Lung (tissue), 12 donors: ENCODE data around the gene DUOX1. TPM values are rescaled to one million over a fixed set of nuclear protein-coding genes. Genes with fewer than 3 reads are reported as not detected.
A peak's percentile ranks its signal among the peaks of the same experiment; 100 is the strongest.

Experiments used
- ATAC-seq: fragments of 200-7000 bp; cut with Tn5 transposase; one replicate; pipeline ENCODE4 v1.9.1; 2020; ENCODE audit warnings: moderate number of reproducible peaks; ENCODE audit not compliant: insufficient read depth, low FRiP score
- DNase-seq, 3 donors: peaks; one replicate each; pipeline ENCODE4 v3.0.0-alpha.2; 2013 to 2017
- H3K27ac ChIP-seq, 2 donors: one replicate each; pipeline ENCODE4 v1.5.1; 2013; ENCODE audit warnings: mild to moderate bottlenecking in 2 of 2, moderate library complexity in 2 of 2, control low read depth in 1 of 2, inconsistent platforms in 1 of 2, low read depth in 1 of 2, low read length in 1 of 2
- H3K27me3 ChIP-seq, 3 donors: one replicate each; pipeline ENCODE4 v1.5.1; 2013; ENCODE audit warnings: low read length in 2 of 3; ENCODE audit not compliant: control insufficient read depth in 3 of 3, insufficient read depth in 3 of 3
- H3K36me3 ChIP-seq, 4 donors: one replicate each; pipeline ENCODE4 v1.5.1; 2013; ENCODE audit warnings: low read length in 4 of 4, mild to moderate bottlenecking in 1 of 4, moderate library complexity in 1 of 4; ENCODE audit not compliant: control insufficient read depth in 4 of 4, insufficient read depth in 4 of 4
- H3K4me1 ChIP-seq, 5 donors: one replicate each; pipeline ENCODE4 v1.5.1; 2013; ENCODE audit warnings: low read length in 5 of 5, mild to moderate bottlenecking in 2 of 5, moderate library complexity in 1 of 5; ENCODE audit not compliant: control insufficient read depth in 5 of 5, insufficient read depth in 5 of 5
- H3K4me3 ChIP-seq: one replicate; pipeline ENCODE4 v1.5.1; 2013; ENCODE audit warnings: mild to moderate bottlenecking, control low read depth, moderate library complexity
- H3K9ac ChIP-seq, 2 donors: one replicate each; pipeline ENCODE4 v1.5.1; 2013; ENCODE audit warnings: low read length in 2 of 2, control low read depth in 1 of 2; ENCODE audit not compliant: insufficient read depth in 1 of 2
- H3K9me3 ChIP-seq, 4 donors: one replicate each; pipeline ENCODE4 v1.5.1; 2013; ENCODE audit warnings: low read length in 3 of 4, mild to moderate bottlenecking in 1 of 4, moderate library complexity in 1 of 4; ENCODE audit not compliant: control insufficient read depth in 4 of 4, insufficient read depth in 3 of 4
- CTCF ChIP-seq: IDR thresholded peaks from 2 replicates; pipeline ENCODE4 v1.5.1; 2012; ENCODE audit warnings: mild to moderate bottlenecking; ENCODE audit errors: control extremely low read depth, extremely low read depth
- WGBS, 2 donors: extraction: QIAGEN DNeasy Blood & Tissue Kit; methylation state at CpG; one replicate each; pipeline ENCODE4 v1.1.7; 2013; 5-methylcytosine and 5-hydroxymethylcytosine counted together
- polyA plus RNA-seq, 2 donors: library from polyadenylated mRNA; stranded (reverse); fragments of 200-250 nt; gene quantifications; one replicate each; pipeline ENCODE4 v1.2.1, GENCODE V29; 2013
- total RNA-seq, 2 donors: library from RNA; depleted of rRNA in 1 of 2; stranded (reverse); fragments of >200 nt in 1 of 2; gene quantifications; one replicate each; pipeline ENCODE4 v1.2.1, GENCODE V29; 2014 to 2021
- donor health status: control.
- donor health status: control.
- donor health status: Bipolar disorder and iron deficiency.
- donor health status: healthy.
- donor health status: DM: yes; HTN: yes; CAD: no.

Gene DUOX1
- total and polyA plus RNA-seq, 4 donors, result 61.7 to 363 (median 115) TPM

GRCh38 chr15:45179221-45179985 lies 49.6 kb downstream of the DUOX1 start:
- Histone ChIP-seq H3K4me3 (no peak overlapping the region), H3K27me3 (no peaks in the 10 kb centered on the region), H3K4me1 (peaks cover 0 to 11% (median 0%) of the 10 kb centered on the region in 5 donors), H3K9ac (no peak overlapping the region), H3K27ac (no peak overlapping the region), H3K36me3 (peaks cover 0 to 5% (median 4%) of the 10 kb centered on the region in 4 donors), H3K9me3 (peaks cover 0 to 2% (median 0%) of the 10 kb centered on the region in 4 donors)
- ATAC-seq (peak; percentile 53), DNase-seq (peak; percentile 61 to 81 (median 79))
- peak; percentile 3 for TF ChIP-seq CTCF
- WGBS, 2 donors, result 71 to 88% methylated on average over 13 of the region's 13 CpGs

DNA sequence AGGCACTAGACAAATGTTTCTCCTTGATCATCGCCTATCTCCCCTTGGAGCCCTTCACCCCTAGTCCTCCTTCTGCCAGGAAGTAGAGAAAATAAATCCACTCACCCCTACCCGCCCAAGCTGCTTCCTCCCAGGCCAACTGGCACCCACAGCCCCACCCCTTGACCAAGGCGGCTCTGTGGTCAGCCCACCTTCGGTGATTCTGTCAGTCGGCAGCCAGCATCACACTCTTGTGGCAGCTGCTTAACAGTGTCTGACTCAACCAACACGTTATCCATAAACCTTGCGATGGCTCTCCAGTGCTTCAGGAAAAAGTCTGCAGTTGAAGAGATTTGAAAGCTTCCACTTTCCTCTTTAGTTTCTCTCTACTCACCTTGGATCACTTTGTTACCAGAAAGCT lies 50.4 kb downstream of the DUOX1 start:
- 22 to 61% methylated on average over 7 of the region's 7 CpGs for WGBS, 2 donors
- DNase-seq (no peak), ATAC-seq (no peak)
- no peaks in the 10 kb centered on the region for H3K27me3 ChIP-seq
- no peak for TF ChIP-seq CTCF
- no peak overlapping the region for H3K27ac ChIP-seq
- no peak overlapping the region for H3K9ac ChIP-seq
- H3K36me3 ChIP-seq, result peaks cover 0 to 5% (median 2%) of the 10 kb centered on the region in 4 donors
- no peak overlapping the region for H3K4me3 ChIP-seq
- peaks cover 0 to 19% (median under 1%) of the 10 kb centered on the region in 5 donors for H3K4me1 ChIP-seq
- H3K9me3 ChIP-seq, result peaks cover 0 to 2% (median 0%) of the 10 kb centered on the region in 4 donors

GRCh38 chr15:45180648-45181436 lies 51.0 kb downstream of the DUOX1 start:
- Histone ChIP-seq H3K36me3 (peaks cover 0 to 5% (median 2%) of the 10 kb centered on the region in 4 donors), H3K4me1 (peaks cover 0 to 25% (median 5%) of the 10 kb centered on the region in 5 donors), H3K9me3 (peaks cover 0 to 2% (median 0%) of the 10 kb centered on the region in 4 donors), H3K27ac (no peak overlapping the region), H3K4me3 (no peak overlapping the region), H3K27me3 (no peaks in the 10 kb centered on the region), H3K9ac (no peak overlapping the region)
- DNase-seq (no peak), ATAC-seq (no peak)
- TF ChIP-seq CTCF, result no peak
- 84 to 97% methylated on average over 7 to 8 of the region's 8 CpGs for WGBS, 2 donors
